Endothelial cell of umbilical vein (primary cell): Measurements from ENCODE around the gene MFN2. TPM values are rescaled to one million over a fixed set of nuclear protein-coding genes. Genes with fewer than 3 reads are reported as not detected.

ENCODE experiments used
- BruUV-seq: library from RNA; stranded (reverse); fragments of 400-500 nt; replicated peaks from 2 replicates; lab custom pipeline; 2021; lab: Mats Ljungman, UMichigan
- CTCF ChIA-PET: fragments of 300-600, 350-600 bp; sonication (Branson Sonifier 250); formaldehyde crosslinking; loops from one replicate; lab custom pipeline; 2021; ENCODE audit warnings: antibody characterized with exemption, inconsistent platforms; lab: Charles Lee
- POLR2A ChIA-PET: fragments of 300-600, 350-600 bp; sonication (Branson Sonifier 250); formaldehyde crosslinking; loops from one replicate; lab custom pipeline; 2021; ENCODE audit warnings: antibody characterized with exemption, inconsistent platforms; lab: Charles Lee
- DNase-seq: peaks from one replicate; pipeline ENCODE4 v3.0.0-alpha.2; 2011; ENCODE audit warnings: low read depth, low spot score
- FAIRE-seq: peaks from 2 replicates; lab custom pipeline; 2011; peaks lifted over from hg19 to GRCh38; lab: Jason Lieb, UNC
- H2AFZ ChIP-seq: 2 replicates; pipeline ENCODE4 v1.6.0; 2012; ENCODE audit warnings: low read depth, low read length, control low read depth, inconsistent platforms
- H3K27ac ChIP-seq: 2 replicates; pipeline ENCODE4 v1.5.1; 2011; ENCODE audit warnings: low read depth, mild to moderate bottlenecking, control low read depth, low read length, moderate library complexity; ENCODE audit not compliant: insufficient read depth
- H3K27me3 ChIP-seq, 2 experiments: 2 replicates each; pipeline versions ENCODE4 v1.6.0 to v1.6.1; 2011; ENCODE audit warnings: low read length in 2 of 2, mixed read lengths in 1 of 2; ENCODE audit not compliant: control insufficient read depth in 2 of 2, insufficient read depth in 2 of 2
- H3K36me3 ChIP-seq, 2 experiments: 2 replicates in 1 of 2; 3 replicates in 1 of 2; pipeline ENCODE4 v1.5.1; 2011; ENCODE audit warnings: low read length in 2 of 2, mild to moderate bottlenecking in 1 of 2, moderate library complexity in 1 of 2; ENCODE audit not compliant: control insufficient read depth in 2 of 2, insufficient read depth in 2 of 2; ENCODE audit errors: extremely low read depth in 1 of 2
- H3K4me1 ChIP-seq: 3 replicates; pipeline ENCODE4 v1.5.1; 2011; ENCODE audit warnings: mild to moderate bottlenecking, low read length; ENCODE audit not compliant: control insufficient read depth, insufficient read depth; ENCODE audit errors: extremely low read depth
- H3K4me2 ChIP-seq: 2 replicates; pipeline ENCODE4 v1.6.1; 2011; ENCODE audit warnings: low read length, control low read depth, mixed read lengths; ENCODE audit not compliant: insufficient read depth
- H3K4me3 ChIP-seq, 3 experiments: fragments of 200-600 bp in 1 of 3; sonication (generic), shearing (Covaris generic) in 1 of 3; replicated peaks in 1 of 3; 2 replicates each; pipeline ENCODE4 v1.5.1; 2011 to 2016; ENCODE audit warnings: control low read depth in 3 of 3, low read length in 3 of 3, mild to moderate bottlenecking in 2 of 3, inconsistent platforms in 1 of 3, low read depth in 1 of 3, moderate library complexity in 1 of 3; ENCODE audit not compliant: insufficient read depth in 1 of 3
- H3K79me2 ChIP-seq: 2 replicates; pipeline ENCODE4 v1.6.0; 2012; ENCODE audit warnings: low read length, inconsistent platforms; ENCODE audit not compliant: control insufficient read depth, insufficient read depth
- H3K9ac ChIP-seq: replicated peaks from 2 replicates; pipeline ENCODE3; 2011; ENCODE audit warnings: low read length, control low read depth; ENCODE audit not compliant: insufficient read depth; ENCODE audit errors: extremely low read depth
- H3K9me1 ChIP-seq: replicated peaks from 3 replicates; pipeline ENCODE4 v1.6.0; 2011; ENCODE audit warnings: mild to moderate bottlenecking, low read length; ENCODE audit not compliant: control insufficient read depth, insufficient read depth; ENCODE audit errors: extremely low read depth
- H3K9me3 ChIP-seq: replicated peaks from 2 replicates; pipeline ENCODE4 v1.5.1; 2012; ENCODE audit warnings: low read length, inconsistent platforms; ENCODE audit not compliant: control insufficient read depth, insufficient read depth
- H4K20me1 ChIP-seq: replicated peaks from 2 replicates; pipeline ENCODE3; 2011; ENCODE audit warnings: mild to moderate bottlenecking, low read length; ENCODE audit not compliant: control insufficient read depth, insufficient read depth; ENCODE audit errors: extremely low read depth
- EZH2 ChIP-seq: IDR thresholded peaks from 2 replicates; pipeline ENCODE4 v1.6.1; 2012; ENCODE audit warnings: borderline replicate concordance, low read depth, mild to moderate bottlenecking, moderate library complexity, low read length, inconsistent platforms; ENCODE audit not compliant: severe bottlenecking
- FOS ChIP-seq: IDR thresholded peaks from 2 replicates; pipeline ENCODE4 v1.6.1; 2011; ENCODE audit warnings: mild to moderate bottlenecking, low read length, moderate library complexity, borderline replicate concordance; ENCODE audit not compliant: insufficient read depth
- GATA2 ChIP-seq: IDR thresholded peaks from 2 replicates; pipeline ENCODE4 v1.7.0; 2011; ENCODE audit warnings: low read depth, mild to moderate bottlenecking, moderate library complexity, mixed read lengths, low read length; ENCODE audit not compliant: insufficient read length, insufficient read depth
- JUN ChIP-seq: IDR thresholded peaks from 2 replicates; pipeline ENCODE4 v1.6.1; 2011; ENCODE audit warnings: borderline replicate concordance, low read depth; ENCODE audit not compliant: insufficient read length, insufficient read depth
- MYC ChIP-seq: IDR thresholded peaks from one replicate; pipeline ENCODE4 v1.6.1; 2011; ENCODE audit warnings: mild to moderate bottlenecking, low read depth, low read length
- POLR2A ChIP-seq: IDR thresholded peaks from 2 replicates; pipeline ENCODE4 v1.6.1; 2012; ENCODE audit warnings: low read depth, mild to moderate bottlenecking, control low read depth, low read length
- POLR2AphosphoS5 ChIP-seq: IDR thresholded peaks from 2 replicates; pipeline ENCODE4 v1.6.1; 2012; ENCODE audit warnings: low read depth, mild to moderate bottlenecking, control low read depth, low read length, moderate library complexity; ENCODE audit not compliant: insufficient read depth
- dilution Hi-C: fragments of 300-500 bp; cut with MboI; formaldehyde crosslinking; loops from one replicate; pipeline ENCODE4 v1.15.0; 2019; ENCODE audit warnings: low sequenced_read_pairs; ENCODE audit not compliant: extremely low pct_ligation_motif_present
- intact Hi-C: fragments of 100-400 bp; cut with micrococcal nuclease; formaldehyde crosslinking; loops from one replicate; pipeline ENCODE4 v1.10.0; 2022
- polyA plus RNA-seq, 4 experiments: library from polyadenylated mRNA; depleted of rRNA in 3 of 4; stranded (reverse) in 3 of 4; unstranded in 1 of 4; fragments of >200 nt; gene quantifications; 2 replicates each; pipeline versions ENCODE4 v1.2.1 to v1.2.3, GENCODE V29; 2011 to 2012; ENCODE audit warnings: missing spikeins in 1 of 4
- total RNA-seq: library from RNA; stranded (reverse); gene quantifications from 2 replicates; pipeline ENCODE4 v1.2.3, GENCODE V29; 2021
- TF ChIP-seq, protein P1 (sequence below), 2 donors: IDR thresholded peaks; 1 replicate in 1 of 2; 2 replicates in 1 of 2; pipeline ENCODE4 v1.5.1; 2011; ENCODE audit warnings: low read length in 2 of 2, mild to moderate bottlenecking in 2 of 2, moderate library complexity in 2 of 2, control low read depth in 1 of 2, inconsistent platforms in 1 of 2, low read depth in 1 of 2; ENCODE audit not compliant: insufficient read depth in 1 of 2; ENCODE audit errors: extremely low read depth in 1 of 2
- TF ChIP-seq, protein P2 (sequence below): IDR thresholded peaks from 2 replicates; pipeline ENCODE4 v1.6.1; 2011; ENCODE audit not compliant: insufficient read depth, insufficient read length

The MFN2 gene
- total and polyA plus RNA-seq, 2 donors (not counting 3 experiments of a cell fraction or from before 2014, with no cell fraction given), result 51.4 to 82.4 TPM

GRCh38 chr1:11940260-11940921 is 39.9 kb upstream of the MFN2 start:
- ChIA-PET POLR2A (no interaction called here), CTCF (interaction anchor here (1.0 kb wide), 1 partner anchor 15 kb away, joined by 3 read pairs; no protein-coding TSS in a partner anchor)
- DNase-seq (no peak), FAIRE-seq (no peak)
- Histone ChIP-seq H4K20me1 (no peaks in the 10 kb centered on the region), H3K27me3 (no peaks in the 10 kb centered on the region), H3K9me3 (no peaks in the 10 kb centered on the region), H3K79me2 (peaks cover 23% of the 10 kb centered on the region), H2AFZ (no peak overlapping the region), H3K9ac (no peak overlapping the region), H3K4me1 (peaks cover 3% of the 10 kb centered on the region), H3K36me3 (peaks cover 2 to 13% of the 10 kb centered on the region in 2 experiments), H3K4me3 (no peak overlapping the region), H3K4me2 (no peak overlapping the region), H3K27ac (no peak overlapping the region), H3K9me1 (no peaks in the 10 kb centered on the region)
- intact Hi-C loops (no loop called here), dilution Hi-C loops (no loop called here)
- no TSS peak for BruUV-seq
- TF ChIP-seq POLR2AphosphoS5, result no peak
- TF ChIP-seq GATA2, result no peak
- no peak for TF ChIP-seq JUN
- no peak for TF ChIP-seq FOS
- TF ChIP-seq POLR2A, result no peak
- TF ChIP-seq EZH2, result no peak

DNA sequence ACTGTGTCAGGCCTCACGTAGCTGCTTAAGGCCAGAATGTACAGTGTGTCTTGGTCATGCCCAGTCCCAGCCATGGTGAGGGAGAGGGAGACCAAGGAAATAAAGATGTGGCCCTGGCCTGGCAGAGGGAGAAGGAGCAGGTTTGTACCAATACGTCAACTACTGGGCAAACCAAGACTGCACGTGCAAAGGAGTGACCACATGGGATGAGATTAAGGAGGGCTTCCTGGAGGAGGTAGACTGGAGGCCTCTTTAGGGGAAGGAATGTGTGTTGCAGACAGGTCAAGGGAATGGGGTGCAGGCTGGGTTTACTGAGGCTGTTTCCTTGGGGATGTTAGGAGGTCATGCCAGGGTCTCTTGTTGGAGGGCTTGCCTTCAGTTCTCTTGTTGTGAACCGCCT is 38.0 kb upstream of the MFN2 start:
- Histone ChIP-seq H3K9ac (no peak overlapping the region), H3K27ac (no peak overlapping the region), H3K9me1 (no peaks in the 10 kb centered on the region), H3K4me2 (no peak overlapping the region), H3K4me1 (no peaks in the 10 kb centered on the region), H3K9me3 (no peaks in the 10 kb centered on the region), H3K27me3 (no peaks in the 10 kb centered on the region), H3K4me3 (no peak overlapping the region), H3K36me3 (peaks cover 2 to 10% of the 10 kb centered on the region in 2 experiments), H4K20me1 (no peaks in the 10 kb centered on the region), H2AFZ (no peak overlapping the region), H3K79me2 (peaks cover 12% of the 10 kb centered on the region)
- TF ChIP-seq POLR2A (no peak), POLR2AphosphoS5 (no peak), FOS (no peak), JUN (no peak), MYC (no peak), GATA2 (no peak), EZH2 (no peak)
- TF ChIP-seq, protein P1, sequence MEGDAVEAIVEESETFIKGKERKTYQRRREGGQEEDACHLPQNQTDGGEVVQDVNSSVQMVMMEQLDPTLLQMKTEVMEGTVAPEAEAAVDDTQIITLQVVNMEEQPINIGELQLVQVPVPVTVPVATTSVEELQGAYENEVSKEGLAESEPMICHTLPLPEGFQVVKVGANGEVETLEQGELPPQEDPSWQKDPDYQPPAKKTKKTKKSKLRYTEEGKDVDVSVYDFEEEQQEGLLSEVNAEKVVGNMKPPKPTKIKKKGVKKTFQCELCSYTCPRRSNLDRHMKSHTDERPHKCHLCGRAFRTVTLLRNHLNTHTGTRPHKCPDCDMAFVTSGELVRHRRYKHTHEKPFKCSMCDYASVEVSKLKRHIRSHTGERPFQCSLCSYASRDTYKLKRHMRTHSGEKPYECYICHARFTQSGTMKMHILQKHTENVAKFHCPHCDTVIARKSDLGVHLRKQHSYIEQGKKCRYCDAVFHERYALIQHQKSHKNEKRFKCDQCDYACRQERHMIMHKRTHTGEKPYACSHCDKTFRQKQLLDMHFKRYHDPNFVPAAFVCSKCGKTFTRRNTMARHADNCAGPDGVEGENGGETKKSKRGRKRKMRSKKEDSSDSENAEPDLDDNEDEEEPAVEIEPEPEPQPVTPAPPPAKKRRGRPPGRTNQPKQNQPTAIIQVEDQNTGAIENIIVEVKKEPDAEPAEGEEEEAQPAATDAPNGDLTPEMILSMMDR (IDR thresholded peaks at IDR 0.05; ENCODE audit: extremely low read depth in 1 of 2, insufficient read depth in 1 of 2, low read depth in 1 of 2, low read length in 2 of 2), result no peak
- TF ChIP-seq, protein P2, sequence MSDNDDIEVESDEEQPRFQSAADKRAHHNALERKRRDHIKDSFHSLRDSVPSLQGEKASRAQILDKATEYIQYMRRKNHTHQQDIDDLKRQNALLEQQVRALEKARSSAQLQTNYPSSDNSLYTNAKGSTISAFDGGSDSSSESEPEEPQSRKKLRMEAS, result no peak
- ChIA-PET POLR2A (no interaction called here), CTCF (no interaction called here)
- no TSS peak for BruUV-seq
- FAIRE-seq, result no peak
- intact Hi-C loops (no loop called here), dilution Hi-C loops (no loop called here)
- DNase-seq, result no peak
